Measurements from ENCODE around the gene ADGRG6. TPM values are rescaled to one million over a fixed set of nuclear protein-coding genes. Genes with fewer than 3 reads are reported as not detected.

The ADGRG6 gene
- total RNA-seq, 1 donor from 2014 or later: 7.7 TPM

- H3K27ac ChIP-seq: no peak overlapping the region
- no peaks in the 10 kb centered on the region for H3K27me3 ChIP-seq
- TF ChIP-seq CTCF (IDR thresholded peaks at IDR 0.05): no peak
- no peaks in the 10 kb centered on the region for H3K9me3 ChIP-seq
- intact Hi-C loops (cut with DNase I): no loop called here
- DNase-seq (ENCODE audit: low spot score in 2 of 2): no peak
- no peaks in the 10 kb centered on the region for H3K4me1 ChIP-seq
- H3K4me3 ChIP-seq: no peak overlapping the region
- no peaks in the 10 kb centered on the region for H3K36me3 ChIP-seq
These were observed 181.2 kb downstream of the ADGRG6 start for GRCh38 chr6:142482974-142483373.

DNA sequence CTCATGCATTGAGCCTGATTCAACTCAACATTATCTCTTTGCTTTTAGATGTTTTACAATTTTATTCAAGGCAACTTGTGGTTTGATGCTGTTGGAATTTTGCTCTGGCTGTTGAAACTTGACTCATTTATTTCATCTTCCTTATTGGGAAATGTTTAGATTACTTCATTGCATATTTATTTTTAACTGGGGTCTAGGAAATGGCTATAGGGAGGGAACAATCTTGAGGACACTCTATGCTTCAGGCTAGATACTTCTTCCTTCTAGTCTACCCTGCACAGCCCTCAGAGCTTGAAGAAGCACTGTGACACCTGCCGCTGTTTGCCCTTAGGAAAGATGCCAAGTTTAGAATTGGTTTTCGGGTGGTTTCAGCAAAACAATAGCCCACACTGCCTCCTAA lies 183.4 kb downstream of the ADGRG6 start:
- intact Hi-C loops (cut with DNase I): no loop called here
- Histone ChIP-seq H3K27ac (no peak overlapping the region), H3K27me3 (no peaks in the 10 kb centered on the region), H3K4me1 (no peaks in the 10 kb centered on the region), H3K4me3 (no peak overlapping the region), H3K36me3 (no peaks in the 10 kb centered on the region), H3K9me3 (no peaks in the 10 kb centered on the region)
- no peak for DNase-seq (ENCODE audit: low spot score in 2 of 2)
- TF ChIP-seq CTCF (IDR thresholded peaks at IDR 0.05): no peak

DNA sequence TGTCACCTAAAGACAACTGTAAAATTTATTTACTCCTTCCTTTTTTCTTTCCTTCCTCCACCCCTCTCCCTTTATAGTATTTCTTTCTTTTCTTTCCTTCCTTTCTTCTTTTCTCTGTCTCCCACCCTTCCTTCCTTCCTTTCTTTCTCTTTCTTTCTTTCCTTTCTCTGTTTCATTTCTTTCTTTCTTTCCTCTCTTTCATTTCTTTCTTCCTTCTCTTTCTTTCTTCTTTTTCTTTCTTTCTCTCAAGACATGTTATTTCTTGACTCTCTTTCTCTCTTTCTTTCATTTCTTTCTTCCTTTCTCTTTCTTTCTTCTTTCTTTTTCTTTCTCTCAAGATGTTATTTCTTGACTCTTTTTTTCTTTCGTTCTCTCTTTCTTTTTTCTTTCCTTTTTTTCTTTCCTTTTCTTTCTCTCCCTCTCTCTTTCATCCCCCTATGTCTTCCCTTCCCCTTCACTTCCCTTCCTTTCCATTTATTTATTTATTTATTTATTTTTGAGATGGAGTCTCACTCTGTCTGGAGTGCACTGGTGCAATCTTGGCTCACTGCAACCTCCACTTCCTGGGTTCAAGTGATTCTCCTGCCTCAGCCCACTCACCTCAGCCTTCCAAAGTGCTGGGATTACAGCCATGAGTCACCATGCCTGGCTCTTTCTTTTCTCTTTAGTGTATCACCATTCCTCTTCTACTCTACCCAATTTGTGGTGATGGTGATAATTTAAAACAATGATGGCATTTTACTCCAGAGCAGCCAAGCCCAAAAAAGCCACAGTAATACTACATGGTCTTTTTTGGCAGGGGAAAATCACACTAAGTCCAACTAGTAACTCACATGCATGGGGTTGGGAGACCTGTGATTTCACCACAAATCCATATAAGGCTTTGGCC lies 188.2 kb downstream of the ADGRG6 start:
- no peak for DNase-seq (ENCODE audit: low spot score in 2 of 2)
- H3K27me3 ChIP-seq: no peaks in the 10 kb centered on the region
- H3K27ac ChIP-seq: no peak overlapping the region
- no peaks in the 10 kb centered on the region for H3K9me3 ChIP-seq
- H3K36me3 ChIP-seq: no peaks in the 10 kb centered on the region
- no peak overlapping the region for H3K4me3 ChIP-seq
- intact Hi-C loops (cut with DNase I): no loop called here
- TF ChIP-seq CTCF (IDR thresholded peaks at IDR 0.05): no peak
- no peaks in the 10 kb centered on the region for H3K4me1 ChIP-seq

Other genes starting within 250 kb of the ADGRG6 start
- not detected for gene GJE1, start 169.1 kb upstream of the ADGRG6 start, total RNA-seq
- not detected for gene NMBR, start 154.9 kb upstream of the ADGRG6 start, total RNA-seq
- 21.3 TPM for gene VTA1, start 154.7 kb upstream of the ADGRG6 start, total RNA-seq

Measured in ascending aorta (tissue), 2 donors.